Measurements from ENCODE around the gene TBCCD1.

Gene TBCCD1

GRCh38 chr3:186524616-186525015 is 42.5 kb downstream of the TBCCD1 start:
- no peaks in the 10 kb centered on the region for H3K9me3 ChIP-seq (ENCODE audit: low read length)
- H3K36me3 ChIP-seq (ENCODE audit: insufficient read depth, low read length), result no peaks in the 10 kb centered on the region
- no peak overlapping the region for H3K4me3 ChIP-seq (ENCODE audit: low read depth in 1 of 2, low read length in 2 of 2)
- H3K27ac ChIP-seq (ENCODE audit: low read depth, low read length), result no peak overlapping the region
- no peaks in the 10 kb centered on the region for H3K27me3 ChIP-seq (ENCODE audit: control insufficient read depth in 1 of 2, insufficient read depth in 2 of 2, low read length in 2 of 2)
- H3K9ac ChIP-seq (ENCODE audit: low read length), result no peak overlapping the region
- H3K4me1 ChIP-seq (ENCODE audit: insufficient read depth, low read length), result no peaks in the 10 kb centered on the region

GRCh38 chr3:186523434-186523833 is 43.7 kb downstream of the TBCCD1 start:
- H3K9ac ChIP-seq (ENCODE audit: low read length), result no peak overlapping the region
- no peaks in the 10 kb centered on the region for H3K9me3 ChIP-seq (ENCODE audit: low read length)
- no peaks in the 10 kb centered on the region for H3K36me3 ChIP-seq (ENCODE audit: insufficient read depth, low read length)
- no peaks in the 10 kb centered on the region for H3K4me1 ChIP-seq (ENCODE audit: insufficient read depth, low read length)
- H3K27me3 ChIP-seq (ENCODE audit: control insufficient read depth in 1 of 2, insufficient read depth in 2 of 2, low read length in 2 of 2), result no peaks in the 10 kb centered on the region
- H3K4me3 ChIP-seq (ENCODE audit: low read depth in 1 of 2, low read length in 2 of 2), result no peak overlapping the region
- H3K27ac ChIP-seq (ENCODE audit: low read depth, low read length), result no peak overlapping the region

DNA sequence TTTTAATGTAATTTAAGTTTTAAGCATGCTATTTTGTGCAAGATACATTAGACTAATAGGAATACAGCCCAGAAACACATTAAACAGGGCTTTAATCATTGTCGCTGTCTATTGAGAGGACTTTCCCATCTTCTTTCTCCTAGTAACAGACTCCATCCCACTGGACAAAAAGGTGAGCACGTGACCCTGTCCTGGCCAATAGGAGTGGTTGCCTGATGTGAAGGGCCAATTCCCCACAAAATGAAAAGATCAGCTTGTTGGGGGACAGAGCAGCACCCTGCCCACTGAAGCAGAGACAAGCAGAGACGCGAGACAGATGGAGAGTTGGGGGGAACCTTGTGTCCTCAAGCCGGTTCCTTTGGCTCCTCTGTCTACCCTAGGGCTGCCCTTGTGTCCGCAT is 44.1 kb downstream of the TBCCD1 start:
- Histone ChIP-seq H3K36me3 (ENCODE audit: insufficient read depth, low read length) (no peaks in the 10 kb centered on the region), H3K4me3 (ENCODE audit: low read depth in 1 of 2, low read length in 2 of 2) (no peak overlapping the region), H3K9ac (ENCODE audit: low read length) (no peak overlapping the region), H3K9me3 (ENCODE audit: low read length) (no peaks in the 10 kb centered on the region), H3K27ac (ENCODE audit: low read depth, low read length) (no peak overlapping the region), H3K27me3 (ENCODE audit: control insufficient read depth in 1 of 2, insufficient read depth in 2 of 2, low read length in 2 of 2) (no peaks in the 10 kb centered on the region), H3K4me1 (ENCODE audit: insufficient read depth, low read length) (no peaks in the 10 kb centered on the region)

GRCh38 chr3:186520957-186521842 is 45.9 kb downstream of the TBCCD1 start:
- no peak overlapping the region for H3K4me3 ChIP-seq (ENCODE audit: low read depth in 1 of 2, low read length in 2 of 2)
- H3K36me3 ChIP-seq (ENCODE audit: insufficient read depth, low read length), result no peaks in the 10 kb centered on the region
- H3K4me1 ChIP-seq (ENCODE audit: insufficient read depth, low read length), result no peaks in the 10 kb centered on the region
- H3K9me3 ChIP-seq (ENCODE audit: low read length), result no peaks in the 10 kb centered on the region
- no peak overlapping the region for H3K27ac ChIP-seq (ENCODE audit: low read depth, low read length)
- H3K27me3 ChIP-seq (ENCODE audit: control insufficient read depth in 1 of 2, insufficient read depth in 2 of 2, low read length in 2 of 2), result no peaks in the 10 kb centered on the region
- no peak overlapping the region for H3K9ac ChIP-seq (ENCODE audit: low read length)

DNA sequence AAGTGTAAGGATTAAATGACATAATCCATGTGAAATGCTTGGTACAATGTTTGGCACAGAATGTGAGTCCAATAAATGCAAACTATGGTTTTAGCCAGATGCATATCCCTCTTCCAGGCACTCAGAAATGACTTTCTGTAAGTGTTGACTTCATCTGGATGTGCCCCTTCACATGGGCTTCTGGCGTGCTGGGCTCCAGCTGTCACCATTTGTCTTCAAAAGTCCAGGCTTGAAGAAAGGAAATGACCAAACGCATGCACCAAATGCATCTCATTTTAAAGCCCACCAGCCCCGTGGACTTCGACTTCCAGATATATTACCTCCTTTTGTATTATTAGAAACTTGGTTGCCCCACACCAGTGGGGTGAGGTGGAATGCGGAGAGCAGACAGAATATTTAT is 46.7 kb downstream of the TBCCD1 start:
- no peaks in the 10 kb centered on the region for H3K36me3 ChIP-seq (ENCODE audit: insufficient read depth, low read length)
- H3K27me3 ChIP-seq (ENCODE audit: control insufficient read depth in 1 of 2, insufficient read depth in 2 of 2, low read length in 2 of 2), result no peaks in the 10 kb centered on the region
- no peaks in the 10 kb centered on the region for H3K9me3 ChIP-seq (ENCODE audit: low read length)
- no peak overlapping the region for H3K27ac ChIP-seq (ENCODE audit: low read depth, low read length)
- H3K9ac ChIP-seq (ENCODE audit: low read length), result no peak overlapping the region
- no peak overlapping the region for H3K4me3 ChIP-seq (ENCODE audit: low read depth in 1 of 2, low read length in 2 of 2)
- H3K4me1 ChIP-seq (ENCODE audit: insufficient read depth, low read length), result no peaks in the 10 kb centered on the region

DNA sequence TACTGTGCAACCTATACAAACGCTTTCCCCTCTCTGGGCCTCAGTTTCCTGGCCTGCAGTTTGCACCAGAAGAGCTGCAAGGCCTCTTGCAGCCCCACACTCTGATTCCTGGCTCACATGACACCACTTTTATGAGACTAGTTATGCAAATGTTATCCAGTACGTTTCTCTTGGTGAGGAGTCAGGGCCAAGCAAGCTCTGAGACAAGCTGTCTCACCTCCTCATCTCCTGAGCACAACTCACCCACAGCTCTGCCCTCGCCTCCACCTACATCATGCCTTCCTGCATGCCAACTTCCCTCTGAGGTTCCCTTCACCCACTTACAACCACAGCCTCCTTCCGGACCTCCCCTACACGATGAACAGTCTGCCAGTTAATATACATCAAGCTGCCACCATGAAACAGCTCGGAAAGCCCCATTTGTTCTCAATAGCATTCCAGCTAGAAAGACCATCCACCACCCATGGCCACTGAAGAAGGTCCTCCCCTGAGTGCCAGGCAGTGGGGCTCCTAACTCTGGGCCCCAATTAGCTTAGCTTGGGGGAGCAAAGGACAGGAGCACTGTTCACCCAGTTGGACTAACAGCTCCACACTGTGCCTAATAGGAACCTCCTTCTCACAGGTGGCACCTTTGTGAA is 48.0 kb downstream of the TBCCD1 start:
- no peak overlapping the region for H3K9ac ChIP-seq (ENCODE audit: low read length)
- H3K27me3 ChIP-seq (ENCODE audit: control insufficient read depth in 1 of 2, insufficient read depth in 2 of 2, low read length in 2 of 2), result no peaks in the 10 kb centered on the region
- H3K4me1 ChIP-seq (ENCODE audit: insufficient read depth, low read length), result no peaks in the 10 kb centered on the region
- H3K9me3 ChIP-seq (ENCODE audit: low read length), result no peaks in the 10 kb centered on the region
- no peak overlapping the region for H3K4me3 ChIP-seq (ENCODE audit: low read depth in 1 of 2, low read length in 2 of 2)
- no peak overlapping the region for H3K27ac ChIP-seq (ENCODE audit: low read depth, low read length)
- no peaks in the 10 kb centered on the region for H3K36me3 ChIP-seq (ENCODE audit: insufficient read depth, low read length)

DNA sequence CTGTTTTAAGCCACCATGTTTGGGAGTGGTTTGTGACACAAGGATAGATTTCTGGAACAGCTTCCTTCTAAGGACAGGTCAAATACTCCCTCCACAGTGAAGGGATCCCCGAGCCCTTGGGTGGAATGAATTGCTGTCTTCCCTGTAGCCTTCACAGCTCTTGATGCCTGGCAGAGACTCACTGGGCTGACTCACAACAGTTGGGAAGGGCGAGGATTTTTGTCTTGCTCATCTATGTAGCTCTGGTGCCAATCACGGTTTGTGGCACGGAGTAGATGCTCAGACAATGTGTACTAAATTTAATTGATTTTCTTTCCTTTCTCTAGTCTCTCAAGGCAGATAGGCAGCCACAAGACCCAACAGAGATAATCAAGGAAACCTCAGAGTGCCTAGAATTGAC is 49.9 kb downstream of the TBCCD1 start:
- no peaks in the 10 kb centered on the region for H3K4me1 ChIP-seq (ENCODE audit: insufficient read depth, low read length)
- H3K4me3 ChIP-seq (ENCODE audit: low read depth in 1 of 2, low read length in 2 of 2), result no peak overlapping the region
- H3K9me3 ChIP-seq (ENCODE audit: low read length), result no peaks in the 10 kb centered on the region
- no peaks in the 10 kb centered on the region for H3K36me3 ChIP-seq (ENCODE audit: insufficient read depth, low read length)
- H3K27ac ChIP-seq (ENCODE audit: low read depth, low read length), result no peak overlapping the region
- no peak overlapping the region for H3K9ac ChIP-seq (ENCODE audit: low read length)
- no peaks in the 10 kb centered on the region for H3K27me3 ChIP-seq (ENCODE audit: control insufficient read depth in 1 of 2, insufficient read depth in 2 of 2, low read length in 2 of 2)

GRCh38 chr3:186516646-186517045 is 50.5 kb downstream of the TBCCD1 start:
- H3K9ac ChIP-seq (ENCODE audit: low read length), result no peak overlapping the region
- no peaks in the 10 kb centered on the region for H3K36me3 ChIP-seq (ENCODE audit: insufficient read depth, low read length)
- no peaks in the 10 kb centered on the region for H3K9me3 ChIP-seq (ENCODE audit: low read length)
- no peaks in the 10 kb centered on the region for H3K4me1 ChIP-seq (ENCODE audit: insufficient read depth, low read length)
- H3K27ac ChIP-seq (ENCODE audit: low read depth, low read length), result no peak overlapping the region
- H3K4me3 ChIP-seq (ENCODE audit: low read depth in 1 of 2, low read length in 2 of 2), result no peak overlapping the region
- no peaks in the 10 kb centered on the region for H3K27me3 ChIP-seq (ENCODE audit: control insufficient read depth in 1 of 2, insufficient read depth in 2 of 2, low read length in 2 of 2)

DNA sequence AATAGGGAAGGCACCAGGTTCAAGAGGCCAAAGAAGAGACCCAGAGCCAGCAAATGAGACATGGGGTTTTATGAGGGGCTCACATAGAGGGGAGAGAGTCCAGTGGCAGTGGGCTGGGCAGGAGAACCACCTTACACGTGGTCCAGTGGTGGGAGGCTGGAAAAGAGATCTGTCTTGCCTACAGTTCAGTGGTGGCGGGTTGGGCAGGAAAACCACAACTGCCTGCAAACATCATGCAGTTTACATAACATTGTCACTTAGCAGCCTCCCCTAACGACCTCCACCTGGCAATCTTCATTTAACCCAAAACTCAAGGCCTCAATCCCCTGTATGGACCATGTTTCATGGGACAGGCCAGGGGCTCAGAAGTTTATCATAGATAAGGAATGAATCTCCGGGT is 52.0 kb downstream of the TBCCD1 start:
- H3K4me1 ChIP-seq (ENCODE audit: insufficient read depth, low read length), result no peaks in the 10 kb centered on the region
- no peak overlapping the region for H3K27ac ChIP-seq (ENCODE audit: low read depth, low read length)
- H3K27me3 ChIP-seq (ENCODE audit: control insufficient read depth in 1 of 2, insufficient read depth in 2 of 2, low read length in 2 of 2), result no peaks in the 10 kb centered on the region
- H3K9ac ChIP-seq (ENCODE audit: low read length), result no peak overlapping the region
- no peaks in the 10 kb centered on the region for H3K9me3 ChIP-seq (ENCODE audit: low read length)
- no peaks in the 10 kb centered on the region for H3K36me3 ChIP-seq (ENCODE audit: insufficient read depth, low read length)
- no peak overlapping the region for H3K4me3 ChIP-seq (ENCODE audit: low read depth in 1 of 2, low read length in 2 of 2)

- H3K36me3 ChIP-seq (ENCODE audit: insufficient read depth, low read length), result no peaks in the 10 kb centered on the region
- no peaks in the 10 kb centered on the region for H3K27me3 ChIP-seq (ENCODE audit: control insufficient read depth in 1 of 2, insufficient read depth in 2 of 2, low read length in 2 of 2)
- no peaks in the 10 kb centered on the region for H3K9me3 ChIP-seq (ENCODE audit: low read length)
- H3K4me1 ChIP-seq (ENCODE audit: insufficient read depth, low read length), result no peaks in the 10 kb centered on the region
- H3K9ac ChIP-seq (ENCODE audit: low read length), result no peak overlapping the region
- H3K4me3 ChIP-seq (ENCODE audit: low read depth in 1 of 2, low read length in 2 of 2), result no peak overlapping the region
- no peak overlapping the region for H3K27ac ChIP-seq (ENCODE audit: low read depth, low read length)
Measured at GRCh38 chr3:186514296-186515002, 52.7 kb downstream of the TBCCD1 start.

GRCh38 chr3:186513386-186513785 is 53.8 kb downstream of the TBCCD1 start:
- Histone ChIP-seq H3K4me1 (ENCODE audit: insufficient read depth, low read length) (no peaks in the 10 kb centered on the region), H3K36me3 (ENCODE audit: insufficient read depth, low read length) (no peaks in the 10 kb centered on the region), H3K9me3 (ENCODE audit: low read length) (no peaks in the 10 kb centered on the region), H3K9ac (ENCODE audit: low read length) (no peak overlapping the region), H3K4me3 (ENCODE audit: low read depth in 1 of 2, low read length in 2 of 2) (no peak overlapping the region), H3K27me3 (ENCODE audit: control insufficient read depth in 1 of 2, insufficient read depth in 2 of 2, low read length in 2 of 2) (no peaks in the 10 kb centered on the region), H3K27ac (ENCODE audit: low read depth, low read length) (no peak overlapping the region)

Measured in muscle layer of colon (tissue), 2 donors.